ENCODE data around the gene NECAB2. TPM values are rescaled to one million over a fixed set of nuclear protein-coding genes. Genes with fewer than 3 reads are reported as not detected.
A peak's percentile ranks its signal among the peaks of the same experiment; 100 is the strongest.

NECAB2 gene
- total RNA-seq, 1 donor from 2014 or later: 0.32 TPM

GRCh38 chr16:83925095-83925905, 42.7 kb upstream of the NECAB2 start:
- no peak overlapping the region for H3K9ac ChIP-seq (ENCODE audit: low read length)
- H3K36me3 ChIP-seq (ENCODE audit: insufficient read depth, low read length): no peaks in the 10 kb centered on the region
- no peak overlapping the region for H3K27ac ChIP-seq (ENCODE audit: low read depth, low read length)
- Mint-ChIP-seq H3K27ac (ENCODE audit: unreplicated experiment) (no peak overlapping the region), H3K4me1 (ENCODE audit: low read depth, unreplicated experiment) (peaks cover 3% of the 10 kb centered on the region), H3K27me3 (ENCODE audit: low read depth, unreplicated experiment) (peaks cover 8% of the 10 kb centered on the region), H3K4me3 (ENCODE audit: unreplicated experiment) (no peak overlapping the region), H3K36me3 (ENCODE audit: low read depth, unreplicated experiment) (peaks cover 15% of the 10 kb centered on the region), H3K9me3 (ENCODE audit: unreplicated experiment) (peaks cover 2% of the 10 kb centered on the region)
- H3K9me3 ChIP-seq (ENCODE audit: insufficient read depth, low read depth, low read length): no peaks in the 10 kb centered on the region
- H3K4me1 ChIP-seq (ENCODE audit: insufficient read depth, low read length): peaks cover 4% of the 10 kb centered on the region
- no peak overlapping the region for H2AFZ ChIP-seq (ENCODE audit: low read depth, low read length)
- TF ChIP-seq EZH2 (IDR thresholded peaks at IDR 0.05; ENCODE audit: insufficient read depth, low read length) (no peak), CTCF (IDR thresholded peaks at IDR 0.05; ENCODE audit: insufficient read depth, low read depth, low read length) (no peak)
- no peaks in the 10 kb centered on the region for H4K20me1 ChIP-seq (ENCODE audit: insufficient read depth, low read length)
- DNase-seq (ENCODE audit: low read depth) (no peak), FAIRE-seq (no peak)
- no peak overlapping the region for H3K4me3 ChIP-seq (ENCODE audit: insufficient read depth, low read depth, low read length)
- no peaks in the 10 kb centered on the region for H3K79me2 ChIP-seq (ENCODE audit: insufficient read depth, low read length)
- H3K4me2 ChIP-seq (ENCODE audit: low read length): no peak overlapping the region
- H3K27me3 ChIP-seq (ENCODE audit: insufficient read depth, low read length): no peaks in the 10 kb centered on the region

- no peak for TF ChIP-seq EZH2 (IDR thresholded peaks at IDR 0.05; ENCODE audit: insufficient read depth, low read length)
- no peak for TF ChIP-seq CTCF (IDR thresholded peaks at IDR 0.05; ENCODE audit: insufficient read depth, low read depth, low read length)
- H3K4me2 ChIP-seq (ENCODE audit: low read length): peak overlapping the region; percentile 82
- no peak overlapping the region for H3K27ac ChIP-seq (ENCODE audit: low read depth, low read length)
- peak overlapping the region; percentile 59 for H2AFZ ChIP-seq (ENCODE audit: low read depth, low read length)
- no peaks in the 10 kb centered on the region for H3K36me3 ChIP-seq (ENCODE audit: insufficient read depth, low read length)
- FAIRE-seq: no peak
- Mint-ChIP-seq H3K36me3 (ENCODE audit: low read depth, unreplicated experiment) (peaks cover 15% of the 10 kb centered on the region), H3K27ac (ENCODE audit: unreplicated experiment) (no peak overlapping the region), H3K9me3 (ENCODE audit: unreplicated experiment) (no peaks in the 10 kb centered on the region), H3K4me3 (ENCODE audit: unreplicated experiment) (no peak overlapping the region), H3K4me1 (ENCODE audit: low read depth, unreplicated experiment) (peaks cover 3% of the 10 kb centered on the region), H3K27me3 (ENCODE audit: low read depth, unreplicated experiment) (peaks cover 8% of the 10 kb centered on the region)
- H3K9me3 ChIP-seq (ENCODE audit: insufficient read depth, low read depth, low read length): no peaks in the 10 kb centered on the region
- H3K9ac ChIP-seq (ENCODE audit: low read length): no peak overlapping the region
- H3K4me3 ChIP-seq (ENCODE audit: insufficient read depth, low read depth, low read length): no peak overlapping the region
- H3K79me2 ChIP-seq (ENCODE audit: insufficient read depth, low read length): no peaks in the 10 kb centered on the region
- peaks cover 2% of the 10 kb centered on the region for H3K27me3 ChIP-seq (ENCODE audit: insufficient read depth, low read length)
- H4K20me1 ChIP-seq (ENCODE audit: insufficient read depth, low read length): no peaks in the 10 kb centered on the region
- no peak for DNase-seq (ENCODE audit: low read depth)
- peaks cover 4% of the 10 kb centered on the region for H3K4me1 ChIP-seq (ENCODE audit: insufficient read depth, low read length)
Observed at GRCh38 chr16:83925957-83926725, 41.9 kb upstream of the NECAB2 start.
